Measurements from ENCODE around the gene NDUFAF2.

Gene NDUFAF2

DNA sequence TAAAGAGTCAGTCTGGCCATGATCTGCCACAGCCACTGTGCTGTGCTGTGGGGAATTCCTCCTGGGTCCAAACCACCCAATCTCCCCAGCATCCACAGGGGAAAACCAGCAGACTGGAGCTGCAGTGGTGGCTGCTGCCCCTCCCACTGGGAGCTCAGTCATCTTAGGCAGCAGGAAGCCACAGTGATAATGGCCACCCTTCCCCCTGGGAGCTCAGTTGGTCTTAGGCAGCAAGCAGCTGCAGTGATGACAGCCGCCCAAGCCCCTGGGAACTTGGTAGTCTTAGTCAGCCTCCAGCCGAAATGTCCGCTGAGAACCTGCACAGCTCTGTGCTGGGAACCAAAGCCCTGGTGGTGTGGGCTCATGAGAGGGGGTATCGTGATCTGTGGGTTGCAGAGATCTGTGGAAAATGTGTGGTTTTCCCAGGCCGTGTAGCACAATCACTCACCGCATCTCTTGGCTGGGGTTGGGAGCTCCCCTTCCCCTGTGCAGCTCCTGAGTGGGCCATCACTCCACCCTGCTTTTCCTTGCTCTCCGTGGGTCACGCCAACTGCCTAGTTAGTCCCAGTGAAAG, 255.7 kb downstream of the NDUFAF2 start:
- Histone ChIP-seq H3K4me2 (ENCODE audit: low read depth, low read length, poor library complexity, severe bottlenecking) (no peak overlapping the region), H3F3A (ENCODE audit: insufficient read depth) (no peaks in the 10 kb centered on the region), H3K79me2 (ENCODE audit: insufficient read depth, low read length) (no peaks in the 10 kb centered on the region), H3K4me3 (ENCODE audit: insufficient read depth, low read length, poor library complexity, severe bottlenecking) (no peak overlapping the region), H2AFZ (ENCODE audit: low read depth, low read length, severe bottlenecking) (no peak overlapping the region), H3K9me3 (ENCODE audit: insufficient read depth, low read length) (no peaks in the 10 kb centered on the region), H3K27ac (ENCODE audit: low read depth, low read length) (no peak overlapping the region), H3K9ac (ENCODE audit: low read length) (no peak overlapping the region), H3K36me3 (ENCODE audit: low read length) (no peaks in the 10 kb centered on the region), H3K27me3 (ENCODE audit: low read length) (no peaks in the 10 kb centered on the region), H3K9me2 (replicated peaks; ENCODE audit: insufficient read depth, low read length) (no peaks in the 10 kb centered on the region), H4K20me1 (ENCODE audit: low read depth, low read length) (no peaks in the 10 kb centered on the region)
- TF ChIP-seq EZH2phosphoT487 (conservative IDR thresholded peaks at IDR 0.05; ENCODE audit: low read length): no peak
- TF ChIP-seq, protein P1, sequence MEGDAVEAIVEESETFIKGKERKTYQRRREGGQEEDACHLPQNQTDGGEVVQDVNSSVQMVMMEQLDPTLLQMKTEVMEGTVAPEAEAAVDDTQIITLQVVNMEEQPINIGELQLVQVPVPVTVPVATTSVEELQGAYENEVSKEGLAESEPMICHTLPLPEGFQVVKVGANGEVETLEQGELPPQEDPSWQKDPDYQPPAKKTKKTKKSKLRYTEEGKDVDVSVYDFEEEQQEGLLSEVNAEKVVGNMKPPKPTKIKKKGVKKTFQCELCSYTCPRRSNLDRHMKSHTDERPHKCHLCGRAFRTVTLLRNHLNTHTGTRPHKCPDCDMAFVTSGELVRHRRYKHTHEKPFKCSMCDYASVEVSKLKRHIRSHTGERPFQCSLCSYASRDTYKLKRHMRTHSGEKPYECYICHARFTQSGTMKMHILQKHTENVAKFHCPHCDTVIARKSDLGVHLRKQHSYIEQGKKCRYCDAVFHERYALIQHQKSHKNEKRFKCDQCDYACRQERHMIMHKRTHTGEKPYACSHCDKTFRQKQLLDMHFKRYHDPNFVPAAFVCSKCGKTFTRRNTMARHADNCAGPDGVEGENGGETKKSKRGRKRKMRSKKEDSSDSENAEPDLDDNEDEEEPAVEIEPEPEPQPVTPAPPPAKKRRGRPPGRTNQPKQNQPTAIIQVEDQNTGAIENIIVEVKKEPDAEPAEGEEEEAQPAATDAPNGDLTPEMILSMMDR (IDR thresholded peaks at IDR 0.05; ENCODE audit: insufficient read depth, low read length, poor library complexity, severe bottlenecking): no peak

DNA sequence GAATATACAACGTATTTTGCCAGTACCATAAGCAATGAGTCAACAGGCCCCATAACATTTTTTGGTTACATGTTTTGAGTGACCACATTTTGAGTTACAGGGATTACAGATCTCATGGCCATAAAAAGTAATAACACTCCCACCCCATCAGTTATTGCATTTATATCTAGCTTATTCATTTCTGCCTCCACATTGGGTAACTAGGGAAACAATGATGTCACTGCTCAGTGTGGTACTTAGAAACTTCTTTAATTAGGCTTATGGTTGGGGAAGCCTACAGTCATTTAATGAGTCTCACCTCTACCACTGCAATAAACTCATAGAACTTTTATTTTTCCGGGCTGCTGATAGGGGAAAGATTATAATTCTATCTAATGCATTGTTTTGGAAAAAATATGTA, 257.2 kb downstream of the NDUFAF2 start:
- Histone ChIP-seq H3F3A (ENCODE audit: insufficient read depth) (no peaks in the 10 kb centered on the region), H3K4me3 (ENCODE audit: insufficient read depth, low read length, poor library complexity, severe bottlenecking) (no peak overlapping the region), H3K36me3 (ENCODE audit: low read length) (no peaks in the 10 kb centered on the region), H2AFZ (ENCODE audit: low read depth, low read length, severe bottlenecking) (no peak overlapping the region), H3K4me2 (ENCODE audit: low read depth, low read length, poor library complexity, severe bottlenecking) (no peak overlapping the region), H4K20me1 (ENCODE audit: low read depth, low read length) (no peaks in the 10 kb centered on the region), H3K27ac (ENCODE audit: low read depth, low read length) (no peak overlapping the region), H3K9me3 (ENCODE audit: insufficient read depth, low read length) (no peaks in the 10 kb centered on the region), H3K27me3 (ENCODE audit: low read length) (no peaks in the 10 kb centered on the region), H3K9me2 (replicated peaks; ENCODE audit: insufficient read depth, low read length) (no peaks in the 10 kb centered on the region), H3K9ac (ENCODE audit: low read length) (no peak overlapping the region), H3K79me2 (ENCODE audit: insufficient read depth, low read length) (no peaks in the 10 kb centered on the region)
- TF ChIP-seq, protein P1 (IDR thresholded peaks at IDR 0.05; ENCODE audit: insufficient read depth, low read length, poor library complexity, severe bottlenecking): no peak
- TF ChIP-seq EZH2phosphoT487 (conservative IDR thresholded peaks at IDR 0.05; ENCODE audit: low read length): no peak

Measured in SU-DHL-6 (cell line).